ENCODE results near the gene EBNA1BP2. TPM values are rescaled to one million over a fixed set of nuclear protein-coding genes. Genes with fewer than 3 reads are reported as not detected.

The EBNA1BP2 gene
- total RNA-seq, 1 donor from 2014 or later, result 81.6 TPM

DNA sequence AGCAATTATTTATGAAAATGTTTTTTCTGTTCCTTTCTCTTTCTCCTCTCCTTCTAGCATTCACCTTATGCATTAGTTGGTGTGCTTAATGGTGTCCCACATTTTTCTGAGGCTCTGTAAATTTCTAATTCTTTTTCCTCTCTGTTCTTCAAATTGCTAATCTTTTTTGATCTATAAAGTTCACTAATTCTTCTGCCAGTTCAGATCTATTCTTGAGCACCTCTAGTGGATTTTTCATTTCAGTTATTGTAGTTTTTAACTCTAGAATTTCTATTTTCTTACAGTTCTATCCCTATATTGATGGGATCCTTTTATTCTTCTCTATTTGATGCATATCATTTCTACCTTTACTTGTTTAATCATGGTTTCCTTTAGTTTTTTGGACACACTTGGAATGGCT is 22.4 kb upstream of the EBNA1BP2 start:
- TF ChIP-seq CTCF (IDR thresholded peaks at IDR 0.05; ENCODE audit: insufficient read depth, low read depth, low read length) (no peak), EZH2 (IDR thresholded peaks at IDR 0.05; ENCODE audit: insufficient read depth, low read length) (no peak)
- Mint-ChIP-seq H3K9me3 (ENCODE audit: unreplicated experiment) (peaks cover 5% of the 10 kb centered on the region), H3K4me3 (ENCODE audit: unreplicated experiment) (no peak overlapping the region), H3K27me3 (ENCODE audit: low read depth, unreplicated experiment) (no peaks in the 10 kb centered on the region), H3K27ac (ENCODE audit: unreplicated experiment) (no peak overlapping the region), H3K36me3 (ENCODE audit: low read depth, unreplicated experiment) (no peaks in the 10 kb centered on the region), H3K4me1 (ENCODE audit: low read depth, unreplicated experiment) (no peaks in the 10 kb centered on the region)
- no peak overlapping the region for H2AFZ ChIP-seq (ENCODE audit: low read depth, low read length)
- no peaks in the 10 kb centered on the region for H3K36me3 ChIP-seq (ENCODE audit: insufficient read depth, low read length)
- no peaks in the 10 kb centered on the region for H3K9me3 ChIP-seq (ENCODE audit: insufficient read depth, low read depth, low read length)
- no peaks in the 10 kb centered on the region for H4K20me1 ChIP-seq (ENCODE audit: insufficient read depth, low read length)
- H3K9ac ChIP-seq (ENCODE audit: low read length), result no peak overlapping the region
- DNase-seq (ENCODE audit: low read depth), result no peak
- peaks cover 2% of the 10 kb centered on the region for H3K27me3 ChIP-seq (ENCODE audit: insufficient read depth, low read length)
- no peak overlapping the region for H3K27ac ChIP-seq (ENCODE audit: low read depth, low read length)
- H3K79me2 ChIP-seq (ENCODE audit: insufficient read depth, low read length), result no peaks in the 10 kb centered on the region
- no peak overlapping the region for H3K4me2 ChIP-seq (ENCODE audit: low read length)
- no peak overlapping the region for H3K4me3 ChIP-seq (ENCODE audit: insufficient read depth, low read depth, low read length)
- H3K4me1 ChIP-seq (ENCODE audit: insufficient read depth, low read length), result no peaks in the 10 kb centered on the region
- no peak for FAIRE-seq

DNA sequence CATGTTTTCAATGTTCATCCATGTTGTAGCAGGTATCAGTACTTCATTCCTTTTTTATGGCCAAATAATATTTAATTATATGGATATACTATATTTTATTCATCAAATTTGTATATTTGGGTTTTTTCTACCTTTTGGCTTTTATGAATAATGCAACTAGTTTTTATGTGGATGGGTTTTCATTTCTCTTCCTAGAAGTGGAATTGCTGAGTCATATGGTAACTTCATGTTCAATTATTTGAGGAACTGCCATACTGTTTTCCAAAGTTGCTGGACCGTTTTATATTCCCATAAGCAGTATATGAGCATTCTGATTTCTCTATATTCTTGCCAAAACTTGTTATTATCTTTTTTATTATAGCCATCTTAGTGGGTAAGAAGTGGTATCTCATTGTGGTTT is 16.0 kb upstream of the EBNA1BP2 start:
- TF ChIP-seq EZH2 (IDR thresholded peaks at IDR 0.05; ENCODE audit: insufficient read depth, low read length), result no peak
- no peak for TF ChIP-seq CTCF (IDR thresholded peaks at IDR 0.05; ENCODE audit: insufficient read depth, low read depth, low read length)
- Mint-ChIP-seq H3K27me3 (ENCODE audit: low read depth, unreplicated experiment) (peaks cover 3% of the 10 kb centered on the region), H3K4me3 (ENCODE audit: unreplicated experiment) (no peak overlapping the region), H3K9me3 (ENCODE audit: unreplicated experiment) (peaks cover 5% of the 10 kb centered on the region), H3K27ac (ENCODE audit: unreplicated experiment) (no peak overlapping the region), H3K4me1 (ENCODE audit: low read depth, unreplicated experiment) (no peaks in the 10 kb centered on the region), H3K36me3 (ENCODE audit: low read depth, unreplicated experiment) (no peaks in the 10 kb centered on the region)
- H3K36me3 ChIP-seq (ENCODE audit: insufficient read depth, low read length), result no peaks in the 10 kb centered on the region
- no peak for DNase-seq (ENCODE audit: low read depth)
- no peaks in the 10 kb centered on the region for H4K20me1 ChIP-seq (ENCODE audit: insufficient read depth, low read length)
- no peak for FAIRE-seq
- H3K79me2 ChIP-seq (ENCODE audit: insufficient read depth, low read length), result no peaks in the 10 kb centered on the region
- no peaks in the 10 kb centered on the region for H3K4me1 ChIP-seq (ENCODE audit: insufficient read depth, low read length)
- no peaks in the 10 kb centered on the region for H3K27me3 ChIP-seq (ENCODE audit: insufficient read depth, low read length)
- no peak overlapping the region for H3K4me3 ChIP-seq (ENCODE audit: insufficient read depth, low read depth, low read length)
- H3K9me3 ChIP-seq (ENCODE audit: insufficient read depth, low read depth, low read length), result no peaks in the 10 kb centered on the region
- no peak overlapping the region for H2AFZ ChIP-seq (ENCODE audit: low read depth, low read length)
- H3K9ac ChIP-seq (ENCODE audit: low read length), result no peak overlapping the region
- H3K27ac ChIP-seq (ENCODE audit: low read depth, low read length), result no peak overlapping the region
- no peak overlapping the region for H3K4me2 ChIP-seq (ENCODE audit: low read length)

DNA sequence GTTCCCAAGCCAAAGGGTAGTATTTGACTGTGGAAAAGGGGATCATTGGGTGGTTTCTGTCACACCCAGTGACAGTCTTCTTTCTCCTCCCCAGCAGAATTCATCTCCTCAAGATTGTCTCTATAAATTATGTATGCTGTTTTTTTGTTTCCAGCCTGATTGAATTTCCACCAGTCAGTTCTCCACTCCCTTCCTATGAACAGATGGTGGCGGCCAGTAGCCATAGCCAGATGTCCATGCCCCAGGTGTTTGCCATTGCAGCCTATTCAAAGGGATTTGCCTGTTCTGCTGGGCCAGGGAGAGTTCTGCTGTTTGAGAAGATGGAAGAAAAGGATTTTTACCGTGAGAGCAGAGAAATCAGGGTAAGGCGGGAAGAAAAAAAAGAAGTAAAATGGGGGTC is 12.9 kb upstream of the EBNA1BP2 start:
- Mint-ChIP-seq H3K4me3 (ENCODE audit: unreplicated experiment) (no peak overlapping the region), H3K27me3 (ENCODE audit: low read depth, unreplicated experiment) (peaks cover 5% of the 10 kb centered on the region), H3K9me3 (ENCODE audit: unreplicated experiment) (peaks cover 3% of the 10 kb centered on the region), H3K4me1 (ENCODE audit: low read depth, unreplicated experiment) (no peaks in the 10 kb centered on the region), H3K27ac (ENCODE audit: unreplicated experiment) (peak overlapping the region; percentile 54), H3K36me3 (ENCODE audit: low read depth, unreplicated experiment) (no peaks in the 10 kb centered on the region)
- FAIRE-seq (no peak), DNase-seq (ENCODE audit: low read depth) (no peak)
- H3K4me1 ChIP-seq (ENCODE audit: insufficient read depth, low read length), result no peaks in the 10 kb centered on the region
- H3K9me3 ChIP-seq (ENCODE audit: insufficient read depth, low read depth, low read length), result no peaks in the 10 kb centered on the region
- no peak overlapping the region for H3K9ac ChIP-seq (ENCODE audit: low read length)
- H3K4me3 ChIP-seq (ENCODE audit: insufficient read depth, low read depth, low read length), result no peak overlapping the region
- H2AFZ ChIP-seq (ENCODE audit: low read depth, low read length), result no peak overlapping the region
- H3K36me3 ChIP-seq (ENCODE audit: insufficient read depth, low read length), result no peaks in the 10 kb centered on the region
- no peaks in the 10 kb centered on the region for H3K27me3 ChIP-seq (ENCODE audit: insufficient read depth, low read length)
- no peak overlapping the region for H3K27ac ChIP-seq (ENCODE audit: low read depth, low read length)
- no peaks in the 10 kb centered on the region for H4K20me1 ChIP-seq (ENCODE audit: insufficient read depth, low read length)
- TF ChIP-seq EZH2 (IDR thresholded peaks at IDR 0.05; ENCODE audit: insufficient read depth, low read length) (no peak), CTCF (IDR thresholded peaks at IDR 0.05; ENCODE audit: insufficient read depth, low read depth, low read length) (no peak)
- no peak overlapping the region for H3K4me2 ChIP-seq (ENCODE audit: low read length)
- no peaks in the 10 kb centered on the region for H3K79me2 ChIP-seq (ENCODE audit: insufficient read depth, low read length)
